Measurements from ENCODE around the gene FKBP9.

DNA sequence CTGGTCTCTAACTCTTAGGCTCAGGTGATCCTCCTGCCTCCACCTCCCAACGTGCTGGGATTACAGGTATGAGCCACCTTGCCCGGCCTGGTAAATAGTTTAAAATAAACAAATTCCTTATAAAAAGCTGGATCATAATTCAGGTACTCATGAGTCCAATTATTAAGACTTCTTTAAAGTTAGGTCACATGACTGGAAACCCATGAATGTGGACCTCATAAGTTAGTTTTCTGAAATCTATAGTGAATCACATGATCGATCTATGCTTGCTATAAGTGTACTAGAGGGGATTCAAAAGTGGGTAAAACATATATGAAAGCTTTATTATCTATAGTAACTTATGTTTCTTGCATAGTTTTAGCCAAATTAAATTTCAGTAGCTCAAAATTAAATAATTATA, 91.0 kb downstream of the FKBP9 start:
- no peak for TF ChIP-seq EZH2 (IDR thresholded peaks at IDR 0.05; ENCODE audit: borderline replicate concordance, insufficient read depth, low read length, poor library complexity, severe bottlenecking)
- no peak for TF ChIP-seq POLR2AphosphoS5 (IDR thresholded peaks at IDR 0.05)
- TF ChIP-seq, protein P1, sequence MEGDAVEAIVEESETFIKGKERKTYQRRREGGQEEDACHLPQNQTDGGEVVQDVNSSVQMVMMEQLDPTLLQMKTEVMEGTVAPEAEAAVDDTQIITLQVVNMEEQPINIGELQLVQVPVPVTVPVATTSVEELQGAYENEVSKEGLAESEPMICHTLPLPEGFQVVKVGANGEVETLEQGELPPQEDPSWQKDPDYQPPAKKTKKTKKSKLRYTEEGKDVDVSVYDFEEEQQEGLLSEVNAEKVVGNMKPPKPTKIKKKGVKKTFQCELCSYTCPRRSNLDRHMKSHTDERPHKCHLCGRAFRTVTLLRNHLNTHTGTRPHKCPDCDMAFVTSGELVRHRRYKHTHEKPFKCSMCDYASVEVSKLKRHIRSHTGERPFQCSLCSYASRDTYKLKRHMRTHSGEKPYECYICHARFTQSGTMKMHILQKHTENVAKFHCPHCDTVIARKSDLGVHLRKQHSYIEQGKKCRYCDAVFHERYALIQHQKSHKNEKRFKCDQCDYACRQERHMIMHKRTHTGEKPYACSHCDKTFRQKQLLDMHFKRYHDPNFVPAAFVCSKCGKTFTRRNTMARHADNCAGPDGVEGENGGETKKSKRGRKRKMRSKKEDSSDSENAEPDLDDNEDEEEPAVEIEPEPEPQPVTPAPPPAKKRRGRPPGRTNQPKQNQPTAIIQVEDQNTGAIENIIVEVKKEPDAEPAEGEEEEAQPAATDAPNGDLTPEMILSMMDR (IDR thresholded peaks at IDR 0.05; ENCODE audit: poor library complexity, severe bottlenecking) = no peak

Measured in neural cell (in vitro differentiated cells).